Stimulated activated naive CD4-positive, alpha-beta T cell (primary cell): ENCODE data around the gene RPP30.
"Not testable (repeated sequence)": the region's sequence is repeated elsewhere in the genome, so short reads cannot be mapped to it uniquely, and the experiment has no call there.

Source experiments
- DNase-seq, 6 experiments: peaks; one replicate each; lab custom pipeline; 2025; lab: John Stamatoyannopoulos, UW

Gene RPP30

DNA sequence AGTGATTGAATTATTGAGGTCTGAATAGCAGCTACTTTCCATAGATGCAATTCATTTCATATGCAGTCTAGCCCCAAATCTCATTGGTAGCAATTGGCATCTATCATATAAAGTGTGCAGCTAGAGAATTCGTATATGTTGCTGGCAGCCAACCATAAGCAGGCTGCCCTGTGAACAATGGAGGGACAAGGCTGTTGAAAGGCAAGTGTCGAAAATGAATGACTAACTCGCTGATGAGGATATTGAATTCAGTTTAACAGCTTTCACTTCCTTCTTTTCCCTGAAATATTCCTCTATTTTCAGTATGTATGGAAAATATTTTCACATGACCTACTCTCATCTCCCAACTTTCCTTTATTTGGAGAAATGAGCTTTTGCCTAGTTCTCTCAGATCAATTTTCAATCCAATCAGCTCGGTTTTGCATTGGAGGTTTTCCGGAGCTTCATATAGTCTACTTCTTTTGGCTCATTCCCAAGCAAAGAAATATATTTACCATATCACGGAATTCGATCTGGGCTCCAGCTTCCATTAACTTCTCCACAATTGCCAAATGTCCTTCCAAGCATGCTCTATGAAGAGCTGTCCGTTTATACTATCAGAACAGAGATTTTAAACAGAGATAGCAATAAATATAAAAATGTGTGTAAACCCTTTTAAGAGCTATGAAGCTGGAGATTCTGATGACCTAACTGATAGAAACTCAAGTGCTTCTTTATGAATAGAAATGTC, 45.6 kb downstream of the RPP30 start:
- no peak for DNase-seq

DNA sequence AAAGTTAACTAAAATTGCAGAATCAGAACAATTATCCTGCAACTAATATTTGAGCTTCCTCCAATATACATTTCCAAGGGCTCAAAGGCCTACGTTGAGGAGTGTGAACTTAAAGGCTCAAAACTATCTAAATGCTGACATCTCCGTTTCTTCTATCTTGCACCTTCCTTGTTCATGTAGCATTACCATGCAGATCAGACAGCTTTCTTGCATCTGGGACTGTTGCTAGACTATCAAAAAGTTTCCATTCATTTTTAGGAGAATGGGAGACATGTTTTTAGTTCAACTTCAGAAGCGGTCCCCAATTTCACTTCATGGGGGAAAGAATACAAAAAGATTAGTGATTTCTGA, 46.2 kb downstream of the RPP30 start:
- DNase-seq: no peak

DNA sequence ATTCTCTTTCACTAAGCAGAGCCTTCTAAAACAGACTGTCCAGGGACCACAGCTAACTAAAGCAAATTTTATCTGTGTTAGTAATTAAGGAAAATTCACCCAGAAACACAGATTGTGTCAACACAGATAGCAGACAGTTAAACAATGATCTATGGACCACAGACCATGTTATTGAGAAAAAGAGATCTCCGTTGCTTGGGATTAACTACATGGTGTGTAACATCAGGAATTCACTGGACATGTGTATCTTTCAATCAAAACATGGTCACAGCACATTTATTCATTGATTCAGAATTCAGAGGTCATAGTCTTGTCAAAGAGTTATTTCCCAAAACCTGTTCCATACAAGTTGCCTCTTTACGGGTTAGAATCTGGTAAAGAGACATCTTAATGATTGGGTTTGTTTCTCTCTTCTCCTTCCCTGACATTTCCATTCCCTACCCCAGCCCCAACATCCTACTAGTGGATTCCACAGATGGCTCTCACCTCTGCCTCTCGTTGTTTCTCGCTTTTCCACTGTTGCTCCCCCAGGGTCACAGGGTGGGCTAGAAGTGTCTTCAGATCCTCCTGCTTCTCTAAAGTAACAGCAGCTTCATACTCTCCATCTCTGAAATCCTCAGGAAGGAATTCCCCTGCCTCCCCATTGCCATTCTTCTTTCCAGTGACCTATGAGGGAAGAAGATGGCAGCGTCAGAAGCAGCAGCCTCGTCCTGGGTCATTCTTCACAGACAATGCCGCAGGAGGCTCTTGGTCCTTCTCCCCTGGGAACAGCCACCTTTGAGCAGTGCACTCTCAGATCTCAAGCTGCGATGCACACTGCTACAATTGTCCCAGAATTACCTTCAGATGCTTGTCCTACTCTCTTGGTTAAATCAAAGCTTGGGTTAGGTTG, 48.2 kb downstream of the RPP30 start:
- DNase-seq: no peak

DNA sequence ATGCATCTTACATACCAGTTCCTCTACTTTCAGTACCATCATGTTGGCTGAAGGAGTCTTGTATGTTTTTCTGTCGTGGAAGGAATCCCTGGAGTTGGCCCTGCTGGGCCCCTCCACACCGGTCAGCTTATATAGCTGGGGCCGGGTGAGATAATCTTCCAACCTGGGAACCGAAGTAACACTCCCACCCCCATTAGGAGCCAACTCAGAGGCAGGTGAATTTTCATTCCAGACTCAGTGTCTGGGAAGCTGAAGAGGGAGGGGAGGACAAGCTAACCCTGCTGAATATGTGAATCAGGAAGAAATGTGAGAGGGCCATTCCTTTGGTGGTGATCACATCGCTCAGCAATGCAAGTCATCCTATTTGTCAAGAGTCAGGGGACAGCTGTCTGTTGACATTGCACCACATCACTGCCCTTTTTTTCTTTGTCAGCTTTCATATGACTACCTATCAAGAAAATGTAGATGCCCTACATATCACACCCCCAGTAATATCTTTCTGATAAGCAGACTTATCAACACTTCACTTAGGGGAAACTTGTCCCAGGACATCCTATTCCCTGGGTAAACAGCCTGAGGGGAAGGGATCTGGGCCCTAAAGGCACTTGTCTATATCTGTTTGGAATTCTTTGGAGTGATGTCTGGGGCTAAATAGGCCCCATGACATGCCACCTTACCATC, 49.4 kb downstream of the RPP30 start, which contains the start of gene ANKRD1:
Gene ANKRD1, minus strand, starts transcription at position 102 of the 681 bp plus-strand sequence. Its CDS starts 60 bp downstream, at position 42.
- DNase-seq: no peak

DNA sequence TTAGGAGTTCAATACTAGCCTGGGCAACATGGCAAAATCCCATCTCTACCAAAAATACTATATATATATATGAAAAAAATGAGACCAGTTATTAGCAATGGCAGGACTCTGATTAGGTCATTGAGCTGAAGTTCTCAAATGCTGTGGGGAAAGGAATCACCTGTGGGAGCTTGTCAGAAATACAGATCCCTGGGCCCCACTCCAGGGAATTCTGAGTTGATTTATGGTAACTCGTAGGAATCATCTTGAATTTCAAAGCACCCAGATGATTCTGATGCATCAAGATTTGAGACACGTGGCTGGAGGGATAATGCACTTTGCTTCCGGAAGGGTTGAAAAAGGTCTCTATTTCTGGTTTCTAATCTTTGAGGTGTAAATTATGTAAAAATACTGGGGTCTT, 50.1 kb downstream of the RPP30 start:
- DNase-seq: no peak

DNA sequence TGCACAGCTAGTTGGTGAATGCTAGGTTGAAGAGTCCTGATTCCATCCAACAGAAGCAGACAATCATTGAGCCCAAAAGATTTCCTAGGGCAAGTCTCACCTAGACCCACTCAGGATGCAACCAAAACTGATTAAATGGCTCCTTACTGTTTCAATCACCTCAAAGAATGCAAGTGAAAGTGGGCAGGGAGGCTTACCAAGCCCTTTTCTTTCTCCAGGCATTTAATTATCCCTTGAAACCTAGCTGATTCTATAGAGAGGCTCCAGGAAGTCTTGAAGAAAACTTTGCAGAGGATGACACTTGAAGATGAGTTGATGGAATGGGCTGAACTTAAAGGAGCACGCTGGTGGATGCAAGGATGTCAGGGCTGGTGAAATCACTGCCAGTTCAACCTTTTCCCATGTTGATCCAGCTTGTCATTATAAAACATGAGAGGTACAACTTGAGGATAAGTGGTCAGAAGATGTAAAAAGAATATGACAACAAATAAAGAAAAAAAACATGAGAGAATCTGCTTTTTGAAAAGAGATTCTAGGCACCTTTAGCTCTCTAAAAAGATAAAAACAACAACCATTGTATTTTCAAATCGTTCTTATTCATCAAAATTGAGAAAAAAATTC, 51.4 kb downstream of the RPP30 start:
- no peak for DNase-seq

DNA sequence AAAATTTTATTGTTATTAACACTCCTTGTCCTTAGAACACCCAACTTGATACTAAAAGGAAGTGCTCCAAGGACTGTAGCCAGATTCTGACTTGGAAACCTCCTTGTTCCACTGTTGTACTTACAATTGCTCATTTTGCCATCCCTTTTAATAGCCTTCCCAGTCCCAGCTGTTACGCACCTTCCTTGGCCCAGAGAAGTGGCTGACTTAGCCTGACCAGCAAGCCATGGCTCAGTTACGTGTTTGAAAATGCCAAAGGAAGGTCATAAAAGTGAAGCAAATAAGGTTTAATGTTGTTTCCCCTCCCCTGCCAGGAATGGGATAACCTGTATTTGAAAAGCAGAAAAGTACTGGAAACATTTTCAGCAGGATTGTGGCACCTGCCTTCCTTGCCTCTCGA, 52.8 kb downstream of the RPP30 start:
- DNase-seq: no peak

DNA sequence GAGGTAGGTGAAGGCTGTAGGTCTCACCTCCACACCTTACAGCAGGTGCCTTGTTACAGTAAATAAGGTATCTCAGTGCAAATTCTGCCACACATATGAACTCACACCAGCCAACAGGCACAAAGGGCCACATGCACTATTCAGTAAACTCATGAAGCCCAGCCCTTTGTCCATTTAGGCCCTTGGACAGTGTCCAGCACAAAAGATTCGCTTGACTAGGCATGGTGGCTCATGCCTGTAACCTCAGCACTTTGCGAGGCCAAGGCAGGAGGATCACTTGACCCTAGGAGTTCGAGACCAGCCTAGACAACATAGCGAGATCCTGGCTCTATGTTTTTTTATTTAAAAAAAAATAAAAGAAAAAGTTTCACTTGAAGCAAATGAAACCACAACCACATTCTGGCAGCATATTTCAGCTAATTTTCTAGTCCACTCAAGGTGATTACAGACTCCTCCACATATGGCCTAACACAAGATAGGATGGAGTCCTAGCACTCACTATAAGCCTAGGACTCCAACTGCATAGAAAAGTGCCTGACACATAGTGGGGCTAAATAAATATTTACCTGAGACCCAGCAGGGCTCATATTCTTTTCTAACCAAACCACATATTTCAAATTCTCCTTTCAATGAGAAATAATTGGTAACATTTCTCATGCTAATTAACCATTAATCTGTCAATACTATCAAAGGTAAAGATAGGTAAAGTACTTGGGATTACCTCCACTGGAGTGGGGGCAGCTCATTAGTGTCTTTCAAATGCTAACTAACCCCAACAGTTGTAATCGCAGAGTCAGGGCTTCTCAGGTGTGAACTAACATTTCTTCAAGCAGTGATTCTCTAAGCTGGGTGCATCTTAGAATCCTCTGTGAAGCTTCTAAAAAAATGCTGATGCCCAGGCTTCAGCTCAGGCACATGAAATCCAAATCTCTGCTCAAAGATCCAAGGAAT, 53.6 kb downstream of the RPP30 start:
- DNase-seq: no peak

DNA sequence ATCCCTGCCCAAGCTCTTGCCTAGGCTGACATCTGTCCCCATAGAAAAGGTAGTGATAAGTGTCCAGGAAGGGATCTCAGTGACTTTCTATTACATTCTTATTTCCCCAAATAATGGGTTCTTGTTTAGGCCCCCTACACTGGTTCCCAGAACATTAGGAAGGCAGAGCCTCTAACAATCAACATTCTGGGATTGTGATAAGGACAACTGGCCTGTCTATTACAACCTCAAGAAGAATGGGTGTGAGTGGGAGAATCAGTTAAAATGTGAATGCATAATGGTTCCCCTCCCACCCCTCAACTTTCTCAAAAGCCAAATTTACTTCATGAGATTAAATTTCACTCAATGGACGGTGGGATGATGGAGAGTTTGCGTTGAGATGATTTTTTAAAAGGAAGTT, 55.5 kb downstream of the RPP30 start:
- no peak for DNase-seq

DNA sequence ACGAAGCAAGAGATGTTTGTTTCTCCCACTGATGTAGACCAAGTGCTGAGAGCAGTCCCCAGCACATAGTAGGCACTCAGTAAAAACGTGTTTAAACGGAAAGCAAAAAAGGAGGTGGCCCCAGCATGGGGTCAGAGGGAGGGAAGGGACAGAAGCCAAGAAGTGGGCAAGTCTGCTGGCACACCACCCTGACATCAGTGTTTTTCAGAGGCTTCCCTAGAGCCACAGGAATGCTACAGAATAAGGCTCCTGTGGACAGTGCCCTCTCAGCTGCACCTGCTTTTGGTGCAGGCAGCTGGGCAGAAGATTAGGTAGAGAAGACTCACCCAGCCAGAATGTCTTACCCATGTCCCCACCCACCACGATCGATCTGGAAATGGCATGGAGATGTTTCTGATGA, 57.4 kb downstream of the RPP30 start:
- no peak for DNase-seq

DNA sequence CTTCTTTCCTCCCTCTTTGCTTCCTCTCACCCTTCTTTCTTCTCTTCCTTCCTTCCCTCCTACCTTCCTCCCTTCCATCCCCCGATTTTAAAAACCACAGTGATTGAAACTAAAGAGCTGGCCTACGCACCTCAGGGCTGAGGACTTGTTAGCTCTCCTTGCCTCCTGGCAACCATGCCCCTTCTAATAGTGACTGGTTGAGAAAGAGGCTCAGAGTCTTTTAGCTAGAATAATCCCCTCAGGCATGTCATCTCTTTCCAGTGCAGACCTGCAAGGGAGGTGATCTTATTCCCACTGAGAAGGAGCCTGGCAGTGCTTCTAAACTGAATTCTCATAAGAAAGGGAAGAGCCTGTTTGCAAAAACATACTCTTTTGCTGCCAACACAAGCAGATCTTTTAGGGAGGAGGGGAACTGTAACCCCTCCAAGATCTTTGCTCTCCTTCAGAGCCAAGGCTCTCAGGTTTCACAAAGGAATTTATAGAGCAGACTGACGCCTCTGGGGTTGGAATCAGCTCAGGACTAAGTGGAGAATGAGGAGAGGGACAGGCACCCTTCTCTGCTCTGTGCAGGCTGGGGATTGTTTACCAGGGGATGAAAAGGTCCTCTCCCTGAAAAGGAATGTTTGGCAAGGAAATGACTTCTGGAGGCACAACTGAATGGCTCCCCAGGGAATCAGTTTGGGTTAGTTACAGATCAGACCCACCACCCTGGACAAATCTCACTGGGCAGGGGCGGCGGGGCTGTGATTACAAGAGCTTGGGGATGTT, 58.5 kb downstream of the RPP30 start:
- no peak for DNase-seq

DNA sequence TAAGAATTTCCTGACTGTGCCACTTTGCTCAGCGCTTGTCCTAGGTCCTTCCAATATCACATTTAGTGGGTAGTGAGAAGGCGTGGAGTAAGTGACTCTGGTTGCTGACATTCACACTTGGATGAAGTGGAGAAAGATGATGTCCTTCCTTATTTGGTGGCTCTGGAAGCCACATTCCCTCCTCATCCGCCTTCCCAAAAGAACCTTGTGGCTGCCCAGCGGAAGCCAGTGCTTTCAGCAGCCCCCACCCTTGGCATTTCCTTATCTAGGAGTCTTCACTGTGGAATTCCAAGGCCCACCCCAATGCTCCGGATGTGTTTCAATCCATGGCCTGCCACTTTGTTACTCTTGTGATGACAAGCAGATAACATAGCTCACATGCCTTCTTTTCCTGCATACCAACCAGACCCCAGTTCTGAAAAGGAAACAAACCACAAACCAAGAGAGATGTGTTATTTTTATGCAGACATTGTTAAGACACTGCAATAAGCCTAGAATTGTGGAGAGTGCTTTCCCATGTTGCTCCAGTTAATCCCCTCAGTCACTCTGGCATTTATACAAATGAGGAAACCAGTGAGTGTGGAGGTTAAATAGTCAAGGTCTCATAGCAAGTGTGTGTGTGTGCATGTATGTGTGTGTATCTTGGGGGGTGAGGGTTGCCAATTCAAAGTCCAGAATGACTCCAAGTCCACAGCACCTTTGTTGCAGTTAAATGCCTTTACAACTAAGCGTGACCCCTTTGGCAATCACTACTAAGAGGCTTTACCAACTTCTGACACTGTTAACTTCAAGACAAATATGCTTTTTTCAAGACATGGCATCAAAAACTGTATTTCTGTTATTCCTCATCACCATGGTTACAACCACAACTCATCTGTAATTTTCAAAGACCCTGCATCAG, 59.4 kb downstream of the RPP30 start:
- DNase-seq: no peak

DNA sequence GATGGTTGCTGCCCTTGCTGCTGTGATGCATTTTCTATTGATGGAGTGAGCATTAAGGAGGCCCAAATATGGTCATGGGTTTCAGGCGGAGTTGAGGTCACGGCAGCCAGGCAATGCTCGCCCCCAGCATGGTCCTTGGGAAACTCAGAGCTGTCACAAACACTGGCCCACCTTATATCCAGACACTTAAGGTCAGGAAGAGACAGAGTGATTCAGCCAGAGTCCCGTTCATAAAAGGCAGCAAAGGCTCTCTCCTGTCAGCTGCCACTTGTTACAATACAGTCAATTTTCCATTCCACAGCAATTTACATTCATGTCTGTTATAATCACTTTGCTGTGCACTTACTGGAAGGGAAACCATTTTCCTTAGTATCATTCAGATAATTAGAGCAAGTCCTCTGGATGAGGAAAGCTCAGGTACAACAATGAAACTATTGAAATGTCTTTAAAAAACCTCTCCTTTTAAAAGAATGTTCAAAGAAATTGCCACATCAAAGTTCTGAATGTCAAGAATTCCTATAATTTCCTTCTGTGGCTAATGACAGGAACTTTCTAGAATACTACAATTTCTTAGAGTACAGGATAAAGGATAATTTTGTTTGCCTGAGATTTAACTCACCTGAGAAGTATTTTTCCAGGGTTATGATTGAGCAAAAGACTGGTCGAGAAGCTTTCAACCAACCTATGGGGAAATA, 64.0 kb downstream of the RPP30 start:
- DNase-seq: no peak

DNA sequence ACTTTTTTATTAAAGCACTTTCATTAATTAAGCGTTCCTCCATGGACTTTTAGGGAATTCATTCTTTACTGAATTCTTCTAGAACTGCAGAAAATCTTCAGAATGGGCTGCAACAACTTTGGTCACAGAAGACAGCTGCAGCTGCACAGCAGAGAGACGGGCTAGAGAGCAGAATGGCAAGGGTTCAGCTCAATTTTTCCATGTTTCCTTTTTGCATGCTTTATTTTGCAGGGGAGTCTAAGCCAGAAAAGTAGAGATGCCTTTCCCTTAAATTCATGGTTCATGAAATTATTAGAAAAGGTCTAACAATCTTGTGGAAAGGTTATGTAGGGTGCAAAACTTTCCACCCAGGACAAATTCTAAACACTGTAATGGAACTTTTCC, 64.5 kb downstream of the RPP30 start:
- no peak for DNase-seq

DNA sequence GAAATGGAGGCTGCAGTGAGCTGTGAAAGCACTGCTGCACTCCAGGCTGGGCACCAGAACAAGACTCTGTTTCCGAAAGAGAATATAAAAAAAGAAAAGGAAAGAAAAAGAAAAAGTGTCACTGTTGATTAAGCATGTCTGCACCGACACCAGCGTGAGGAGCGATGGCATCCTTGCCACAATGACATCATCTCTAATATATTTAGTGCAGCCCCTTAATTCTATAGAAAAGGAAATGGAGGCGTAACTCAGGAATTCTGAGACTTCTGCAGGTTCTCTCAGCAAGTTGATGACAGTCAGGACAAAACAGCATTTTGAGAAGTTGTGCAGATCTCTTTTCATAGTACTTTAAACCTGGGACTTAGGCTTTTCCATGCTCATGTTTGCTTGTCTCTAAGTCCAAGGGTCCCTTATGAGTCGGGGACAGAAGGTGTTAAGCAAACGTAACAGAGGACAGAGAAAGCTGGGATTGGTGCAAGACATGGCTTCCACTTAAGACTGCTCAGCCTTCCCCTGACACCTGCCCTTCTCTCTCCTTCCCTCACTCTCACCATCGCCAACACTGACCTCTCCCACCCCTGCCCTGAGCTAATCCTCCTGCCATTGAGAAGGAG, 66.0 kb downstream of the RPP30 start:
- DNase-seq: no peak

DNA sequence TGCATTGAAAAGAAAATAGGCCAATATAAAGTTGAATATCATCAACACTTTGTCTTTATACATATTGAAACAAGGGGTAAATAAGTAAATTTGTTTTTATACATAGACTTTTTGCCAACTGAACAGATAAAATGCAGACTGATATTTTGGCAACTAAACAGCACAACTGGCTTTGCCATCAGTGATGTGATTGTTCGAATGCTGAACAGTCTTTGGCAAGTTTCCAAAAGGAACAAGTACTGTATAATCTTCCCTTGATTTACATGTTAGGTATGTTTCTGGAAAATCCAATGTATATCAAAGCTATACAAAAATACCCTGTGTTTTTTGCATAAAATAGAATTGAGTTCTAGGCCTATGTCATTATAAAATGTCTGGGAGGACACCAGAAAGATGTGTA, 67.3 kb downstream of the RPP30 start:
- no peak for DNase-seq

DNA sequence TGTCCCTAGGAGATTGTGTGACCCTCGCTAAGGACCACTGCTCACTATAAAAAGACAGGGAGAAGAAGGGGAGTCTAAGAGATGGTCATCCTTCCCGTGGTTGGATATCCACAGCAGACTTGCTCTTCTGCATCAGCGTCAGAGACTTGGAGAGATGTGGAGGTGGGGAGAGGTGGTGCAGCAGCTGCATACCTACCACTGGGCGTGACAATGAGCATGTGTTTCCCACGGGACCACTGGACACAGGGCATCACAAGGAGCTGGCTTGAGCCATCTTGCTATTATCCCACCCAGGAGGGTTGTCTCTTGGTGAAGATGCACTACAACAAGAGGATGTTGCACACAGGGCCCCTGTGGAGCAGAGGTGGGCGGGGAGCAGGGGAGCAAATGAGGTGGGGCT, 67.9 kb downstream of the RPP30 start:
- no peak for DNase-seq

DNA sequence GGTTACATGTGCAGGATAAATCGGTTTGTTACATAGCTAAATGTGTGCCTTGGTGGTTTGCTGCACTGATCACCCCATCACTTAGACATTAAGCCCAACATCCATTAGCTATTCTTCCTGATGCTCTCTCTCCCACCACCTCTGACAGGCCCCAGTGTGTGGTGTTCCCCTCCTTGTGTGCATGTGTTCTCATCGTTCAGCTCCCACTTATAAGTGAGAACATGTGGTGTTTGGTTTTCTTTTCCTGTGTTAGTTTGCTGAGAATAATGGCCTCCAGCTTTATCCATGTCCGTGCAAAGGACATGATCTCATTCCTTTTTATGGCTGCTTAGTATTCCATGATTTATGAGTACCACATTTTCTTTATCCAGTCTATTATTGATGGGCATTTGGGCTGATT, 71.2 kb downstream of the RPP30 start:
- DNase-seq: not testable (repeated sequence)
